HepG2 (cell line): ENCODE data around the gene CABLES1. TPM values are rescaled to one million over a fixed set of nuclear protein-coding genes. Genes with fewer than 3 reads are reported as not detected.

Source experiments
- ATAC-seq: fragments of 200-7000 bp; cut with Tn5 transposase; 3 replicates; pipeline ENCODE4 v1.9.1; 2020; ENCODE audit warnings: mild to moderate bottlenecking, moderate library complexity
- BruUV-seq: library from RNA; stranded (reverse); fragments of 400-500 nt; replicated peaks from 2 replicates; lab custom pipeline; 2021; lab: Mats Ljungman, UMichigan
- CTCF ChIA-PET: fragments of 300-600 bp; formaldehyde crosslinking; extraction: SDS; loops from one replicate; lab custom pipeline; 2021; ENCODE audit warnings: low total read pairs, inconsistent platforms, low intra/inter-chr PET ratio; lab: Yijun Ruan, JAX
- POLR2A ChIA-PET: fragments of 350-600 bp; sonication (Branson Sonifier 250); formaldehyde crosslinking; loops from one replicate; lab custom pipeline; 2020; ENCODE audit warnings: antibody characterized with exemption, inconsistent platforms; lab: Yijun Ruan, JAX
- DNase-seq: peaks from one replicate; pipeline ENCODE4 v3.0.0-alpha.2; 2015; ENCODE audit warnings: low spot score
- FAIRE-seq: peaks from 3 replicates; lab custom pipeline; 2011; peaks lifted over from hg19 to GRCh38; lab: Jason Lieb, UNC
- H2AFZ ChIP-seq: one replicate; pipeline ENCODE4 v1.6.1; 2011; ENCODE audit warnings: low read length, inconsistent platforms
- H3K27ac ChIP-seq: fragments of 300-600 bp; 3 replicates; pipeline ENCODE4 v1.8.0; 2011; ENCODE audit warnings: mixed run types, mild to moderate bottlenecking, mixed read lengths, low read length, inconsistent platforms; ENCODE audit not compliant: insufficient read depth; ENCODE audit errors: extremely low read length
- H3K27me3 ChIP-seq, 2 experiments: fragments of 200-600 bp in 1 of 2; 2 replicates in 1 of 2; 3 replicates in 1 of 2; pipeline versions ENCODE4 v1.6.0 to v1.8.0; 2011; ENCODE audit warnings: low read length in 2 of 2, mild to moderate bottlenecking in 2 of 2, moderate library complexity in 2 of 2, inconsistent platforms in 1 of 2; ENCODE audit not compliant: insufficient read depth in 2 of 2, control insufficient read depth in 1 of 2
- H3K36me3 ChIP-seq, 2 experiments: fragments of 200-600 bp in 1 of 2; replicated peaks in 1 of 2; 2 replicates in 1 of 2; 3 replicates in 1 of 2; pipeline versions ENCODE4 v1.5.1 to v1.8.0; 2011; ENCODE audit warnings: low read length in 2 of 2, inconsistent platforms in 1 of 2; ENCODE audit not compliant: insufficient read depth in 2 of 2, control insufficient read depth in 1 of 2
- H3K4me1 ChIP-seq: 2 replicates; pipeline ENCODE4 v1.5.1; 2012; ENCODE audit warnings: low read length, inconsistent platforms; ENCODE audit not compliant: insufficient read depth
- H3K4me2 ChIP-seq: 2 replicates; pipeline ENCODE4 v1.6.0; 2011; ENCODE audit warnings: low read depth, low read length, inconsistent platforms
- H3K4me3 ChIP-seq, 3 experiments: fragments of 200-600 bp in 1 of 3; sonication (generic), shearing (Covaris generic) in 1 of 3; replicated peaks in 1 of 3; 2 replicates each; pipeline ENCODE4 v1.5.1; 2011 to 2016; ENCODE audit warnings: low read length in 3 of 3, inconsistent platforms in 2 of 3, low read depth in 2 of 3, mild to moderate bottlenecking in 2 of 3, control low read depth in 1 of 3, mixed read lengths in 1 of 3; ENCODE audit not compliant: insufficient read depth in 1 of 3
- H3K79me2 ChIP-seq: one replicate; pipeline ENCODE4 v1.6.1; 2011; ENCODE audit warnings: low read length, inconsistent platforms; ENCODE audit not compliant: insufficient read depth
- H3K9ac ChIP-seq: 2 replicates; pipeline ENCODE4 v1.6.0; 2011; ENCODE audit warnings: mild to moderate bottlenecking, low read depth, low read length, inconsistent platforms; ENCODE audit not compliant: insufficient read depth
- H3K9me3 ChIP-seq: 2 replicates; pipeline ENCODE4 v1.5.1; 2012; ENCODE audit warnings: mild to moderate bottlenecking, low read length
- H4K20me1 ChIP-seq: 2 replicates; pipeline ENCODE4 v1.6.0; 2011; ENCODE audit warnings: inconsistent platforms, mild to moderate bottlenecking, low read length, moderate library complexity; ENCODE audit not compliant: insufficient read depth
- AHDC1 ChIP-seq: sonication (generic); formaldehyde crosslinking; IDR thresholded peaks from 2 replicates; pipeline ENCODE4 v1.5.1; 2020; ENCODE audit warnings: mild to moderate bottlenecking, missing genetic modification reagents, borderline replicate concordance
- NCOA5 ChIP-seq: sonication (generic); formaldehyde crosslinking; IDR thresholded peaks from 2 replicates; pipeline ENCODE4 v1.4.0; 2020; ENCODE audit warnings: missing genetic modification reagents
- NFYB ChIP-seq: sonication (generic); formaldehyde crosslinking; IDR thresholded peaks from 2 replicates; pipeline ENCODE4 v1.4.0; 2020; ENCODE audit warnings: missing genetic modification reagents
- NFYC ChIP-seq: IDR thresholded peaks from 2 replicates; pipeline ENCODE4 v1.6.1; 2016; ENCODE audit warnings: missing genetic modification reagents, missing compliant biosample characterization
- REPIN1 ChIP-seq: sonication (generic); formaldehyde crosslinking; IDR thresholded peaks from 2 replicates; pipeline ENCODE4 v1.8.0; 2022; ENCODE audit warnings: missing genetic modification reagents, low read depth, mild to moderate bottlenecking, borderline replicate concordance
- TAF1 ChIP-seq: sonication (generic); formaldehyde crosslinking; IDR thresholded peaks from 2 replicates; pipeline ENCODE4 v1.4.0; 2020; ENCODE audit warnings: missing genetic modification reagents
- WIZ ChIP-seq: sonication (generic); formaldehyde crosslinking; IDR thresholded peaks from 2 replicates; pipeline ENCODE4 v1.5.1; 2020; ENCODE audit warnings: mild to moderate bottlenecking, missing genetic modification reagents
- YEATS4 ChIP-seq: sonication (generic); formaldehyde crosslinking; IDR thresholded peaks from 2 replicates; pipeline ENCODE4 v1.4.0; 2020; ENCODE audit warnings: missing genetic modification reagents, borderline replicate concordance
- ZBTB39 ChIP-seq: sonication (generic); formaldehyde crosslinking; IDR thresholded peaks from 2 replicates; pipeline ENCODE4 v1.5.0; 2020; ENCODE audit warnings: missing genetic modification reagents
- ZMAT5 ChIP-seq: sonication (generic); formaldehyde crosslinking; IDR thresholded peaks from 2 replicates; pipeline ENCODE4 v1.5.0; 2020; ENCODE audit warnings: mild to moderate bottlenecking, low read depth, missing genetic modification reagents, borderline replicate concordance
- ZNF280B ChIP-seq: sonication (generic); formaldehyde crosslinking; IDR thresholded peaks from 2 replicates; pipeline ENCODE4 v1.5.0; 2020; ENCODE audit warnings: missing genetic modification reagents, mild to moderate bottlenecking, borderline replicate concordance
- ZNF619 ChIP-seq: sonication (generic); formaldehyde crosslinking; IDR thresholded peaks from 2 replicates; pipeline ENCODE4 v1.4.0; 2020; ENCODE audit warnings: mild to moderate bottlenecking, missing genetic modification reagents
- WGBS: methylation state at CpG from one replicate; pipeline ENCODE4 v1.1.6; 2017; ENCODE audit warnings: low lambda C conversion rate; 5-methylcytosine and 5-hydroxymethylcytosine counted together
- in situ Hi-C: cut with HindIII; loops from 2 replicates; pipeline ENCODE4 v1.10.0; 2017; ENCODE audit warnings: low pct_unique_long_range_greater_than_20kb; ENCODE audit not compliant: extremely low pct_ligation_motif_present
- intact Hi-C: fragments of 100-400 bp; cut with micrococcal nuclease; formaldehyde crosslinking; loops from one replicate; pipeline ENCODE4 v1.10.0; 2022; ENCODE audit not compliant: unreplicated experiment
- polyA plus RNA-seq, 8 experiments: library from polyadenylated mRNA; depleted of rRNA in 3 of 8; stranded (reverse) in 7 of 8; unstranded in 1 of 8; fragments of >200 nt; fragmentation: Illumina TruSeq in 4 of 8; extraction: Trizol in 4 of 8; gene quantifications; 2 replicates each; pipeline versions ENCODE4 v1.2.1 to v1.2.3, GENCODE V29; 2011 to 2016; ENCODE audit warnings: low read depth in 4 of 8, missing spikeins in 1 of 8, mixed read lengths in 1 of 8; ENCODE audit not compliant: insufficient read depth in 1 of 8
- total RNA-seq, 5 experiments: library from RNA; depleted of rRNA; stranded (reverse); fragments of >200 nt; fragmentation: Illumina TruSeq; extraction: Trizol; gene quantifications; 2 replicates each; pipeline ENCODE4 v1.2.3, GENCODE V29; 2016; ENCODE audit warnings: low read depth in 1 of 5

CABLES1 gene
- total and polyA plus RNA-seq, 2 of the 13 experiments (the other 11 are each of a cell fraction or from before 2014, with no cell fraction given), result 14.7 to 25.8 TPM

GRCh38 chr18:23301972-23302371 lies 166.7 kb downstream of the CABLES1 start (continued):
- TF ChIP-seq NFYB (no peak), YEATS4 (CRISPR knock-in tag) (no peak), NFYC (CRISPR knock-in tag) (no peak), ZMAT5 (CRISPR knock-in tag) (no peak), ZNF619 (CRISPR knock-in tag) (no peak)

- Histone ChIP-seq H3K27me3 (no peaks in the 10 kb centered on the region), H3K9ac (no peak overlapping the region)
- POLR2A ChIA-PET, result no interaction called here
- TF ChIP-seq ZBTB39 (CRISPR knock-in tag) (no peak), WIZ (no peak), TAF1 (CRISPR knock-in tag) (no peak), REPIN1 (no peak), AHDC1 (no peak), ZNF280B (CRISPR knock-in tag) (no peak), NCOA5 (CRISPR knock-in tag) (no peak)
- TF ChIP-seq, all 625 proteins: peak for 0
- Histone ChIP-seq H3K4me1 (peaks cover 15% of the 10 kb centered on the region), H3K79me2 (no peaks in the 10 kb centered on the region), H2AFZ (no peak overlapping the region), H3K27ac (no peak overlapping the region), H3K4me2 (no peak overlapping the region), H3K9me3 (no peaks in the 10 kb centered on the region), H3K4me3 (no peak overlapping the region), H4K20me1 (no peaks in the 10 kb centered on the region), H3K36me3 (peaks cover 0 to 2% of the 10 kb centered on the region in 2 experiments; a peak in 1 of 5 replicates)
- WGBS, result 90% methylated on average over 3 of the region's 3 CpGs
- CTCF ChIA-PET, result no interaction called here
- no TSS peak for BruUV-seq
- no peak for DNase-seq
- intact Hi-C loops, result no loop called here
- no peak for ATAC-seq
- in situ Hi-C loops, result no loop called here
- FAIRE-seq, result no peak
Observed at GRCh38 chr18:23302511-23302850, 167.2 kb downstream of the CABLES1 start.
